OCI-LY7 (cell line): Measurements from ENCODE around the gene GPR132. TPM values are rescaled to one million over a fixed set of nuclear protein-coding genes. Genes with fewer than 3 reads are reported as not detected.

Experiments used
- BruUV-seq: library from RNA; stranded (reverse); fragments of 400-500 nt; replicated peaks from 2 replicates; lab custom pipeline; 2021; lab: Mats Ljungman, UMichigan
- CTCF ChIA-PET: fragments of 300-600 bp; sonication (Branson Sonifier 250); formaldehyde crosslinking; loops from one replicate; lab custom pipeline; 2022; ENCODE audit warnings: antibody characterized with exemption; ENCODE audit not compliant: unreplicated experiment; lab: Charles Lee
- POLR2A ChIA-PET: fragments of 300-600 bp; sonication (Branson Sonifier 250); formaldehyde crosslinking; loops from one replicate; lab custom pipeline; 2022; ENCODE audit warnings: antibody characterized with exemption; lab: Charles Lee
- DNase-seq: peaks from one replicate; pipeline ENCODE4 v3.0.0-alpha.2; 2015; ENCODE audit warnings: low spot score
- H2AFZ ChIP-seq: fragments of 200-600 bp; sonication (generic), shearing (Covaris generic); 2 replicates; pipeline ENCODE4 v1.6.1; 2014; ENCODE audit warnings: mild to moderate bottlenecking, antibody characterized with exemption, low read length, moderate library complexity
- H3K27ac ChIP-seq: fragments of 200-600 bp; sonication (generic); 2 replicates; pipeline ENCODE4 v1.5.1; 2014; ENCODE audit warnings: mixed run types, low read depth, mild to moderate bottlenecking, moderate library complexity, low read length, inconsistent platforms; ENCODE audit not compliant: poor library complexity, severe bottlenecking
- H3K36me3 ChIP-seq: fragments of 200-600 bp; sonication (generic); 2 replicates; pipeline ENCODE4 v1.6.1; 2014; ENCODE audit warnings: mild to moderate bottlenecking, antibody characterized with exemption, low read length, moderate library complexity, mixed read lengths; ENCODE audit not compliant: insufficient read depth
- H3K4me1 ChIP-seq: fragments of 200-600 bp; sonication (generic); 2 replicates; pipeline ENCODE4 v1.5.1; 2014; ENCODE audit warnings: mild to moderate bottlenecking, low read length; ENCODE audit not compliant: insufficient read depth, poor library complexity, severe bottlenecking
- H3K4me2 ChIP-seq: fragments of 200-600 bp; sonication (generic); 2 replicates; pipeline ENCODE4 v1.6.1; 2014; ENCODE audit warnings: mild to moderate bottlenecking, low read length
- H3K4me3 ChIP-seq: fragments of 200-600 bp; sonication (generic); 2 replicates; pipeline ENCODE4 v1.5.1; 2014; ENCODE audit warnings: mild to moderate bottlenecking, low read depth, low read length; ENCODE audit not compliant: poor library complexity, severe bottlenecking
- H3K79me2 ChIP-seq: fragments of 200-600 bp; sonication (generic); 2 replicates; pipeline ENCODE4 v1.6.1; 2016; ENCODE audit warnings: low read depth, mild to moderate bottlenecking, low read length, moderate library complexity, mixed read lengths; ENCODE audit not compliant: insufficient read depth
- H3K9me2 ChIP-seq: fragments of 200-600 bp; sonication (generic); 2 replicates; pipeline ENCODE4 v1.6.1; 2016; ENCODE audit warnings: mild to moderate bottlenecking, low read length, mixed read lengths; ENCODE audit not compliant: insufficient read depth
- H3K9me3 ChIP-seq: fragments of 200-600 bp; sonication (generic); 2 replicates; pipeline ENCODE4 v1.6.1; 2014; ENCODE audit warnings: mild to moderate bottlenecking, mixed run types, low read length, mixed read lengths
- H4K20me1 ChIP-seq: fragments of 200-600 bp; sonication (generic); 2 replicates; pipeline ENCODE4 v1.6.1; 2014; ENCODE audit warnings: mild to moderate bottlenecking, antibody characterized with exemption, low read length, moderate library complexity, mixed read lengths; ENCODE audit not compliant: insufficient read depth
- EZH2phosphoT487 ChIP-seq: fragments of 200-600 bp; sonication (generic); IDR thresholded peaks from 2 replicates; pipeline ENCODE4 v1.6.1; 2018; ENCODE audit warnings: low read depth, borderline replicate concordance, mild to moderate bottlenecking, mixed run types, antibody characterized with exemption, low read length, moderate library complexity, mixed read lengths
- intact Hi-C: fragments of 100-400 bp; cut with micrococcal nuclease; formaldehyde crosslinking; loops from one replicate; pipeline ENCODE4 v1.10.0; 2022; ENCODE audit not compliant: unreplicated experiment
- total RNA-seq, 2 experiments: library from RNA; depleted of rRNA in 1 of 2; stranded (reverse); fragments of >200 nt in 1 of 2; shearing (Covaris generic) in 1 of 2; gene quantifications; 2 replicates each; pipeline ENCODE4 v1.2.3, GENCODE V29; 2014 to 2022
- TF ChIP-seq, protein P1 (sequence below): fragments of 200-600 bp; sonication (generic); conservative IDR thresholded peaks from 2 replicates; pipeline ENCODE4 v1.5.1; 2014; ENCODE audit warnings: mild to moderate bottlenecking, antibody characterized with exemption, low read length, moderate library complexity, mixed read lengths

Gene GPR132
- total RNA-seq, 2 experiments from 2014 or later, result 1.0 to 3.0 TPM

DNA sequence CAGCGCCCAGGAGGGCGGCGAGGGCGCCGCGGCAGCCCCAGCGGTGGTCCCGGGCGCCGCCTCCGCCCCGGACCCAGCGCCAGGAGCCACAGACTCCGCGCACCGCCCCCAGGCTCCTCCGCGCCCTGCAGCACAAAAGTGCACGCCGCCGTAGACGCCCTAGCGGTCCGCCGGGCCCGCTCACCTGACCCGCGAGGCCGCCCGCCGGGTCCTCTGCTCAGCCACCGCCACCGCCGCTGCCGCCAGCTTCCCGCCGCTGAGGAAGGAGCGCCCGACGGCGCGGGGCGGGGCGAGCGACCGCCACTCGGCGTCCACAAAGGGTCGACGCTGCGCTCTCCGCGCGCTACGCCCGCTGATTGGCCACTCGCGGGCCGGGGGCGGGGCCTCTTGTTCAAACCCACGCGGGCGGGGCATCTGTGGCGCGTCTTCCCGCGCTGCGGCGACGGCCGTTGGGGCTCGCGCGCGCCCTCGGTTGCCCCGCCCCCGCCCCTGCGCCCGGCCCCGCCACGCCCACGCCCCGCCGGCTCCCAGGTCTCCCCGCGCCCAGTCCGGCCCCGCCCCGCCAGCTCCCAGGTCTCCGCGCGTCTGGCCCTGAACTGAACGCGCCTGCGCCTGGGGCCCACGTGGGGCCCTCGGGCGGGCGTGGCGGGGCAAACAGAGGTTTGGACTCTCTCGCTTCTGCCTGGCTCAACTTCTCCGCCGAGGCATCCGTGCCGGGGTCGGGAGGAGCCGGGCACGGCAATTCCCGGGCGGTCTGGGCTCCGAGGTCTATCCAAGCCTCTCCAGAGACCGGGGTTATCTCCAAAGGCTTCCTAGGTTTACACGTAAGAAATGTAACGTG, 44.2 kb downstream of the GPR132 start, which contains the start of gene CDCA4:
TSS of gene CDCA4 (minus strand) at position 269 of the 841 bp plus-strand sequence. CDS start 9,154 bp downstream, outside the sequence.
- H3K9me3 ChIP-seq, result no peaks in the 10 kb centered on the region
- peaks cover 35% of the 10 kb centered on the region for H4K20me1 ChIP-seq
- peak within 1 kb of the TSS; percentile 90 for H2AFZ ChIP-seq
- H3K36me3 ChIP-seq, result peaks cover 46% of the 10 kb centered on the region
- peak within 1 kb of the TSS; percentile 85 for H3K4me3 ChIP-seq
- H3K27ac ChIP-seq, result peak within 1 kb of the TSS; percentile 89
- H3K9me2 ChIP-seq, result no peaks in the 10 kb centered on the region
- peaks cover 50% of the 10 kb centered on the region for H3K4me1 ChIP-seq
- BruUV-seq, result no TSS peak
- CTCF ChIA-PET, result no interaction called here
- intact Hi-C loops, result loop anchor here (2.0 to 10.0 kb wide), 2 partner anchors 24 to 266 kb away; partner anchors contain the start of gene SIVA1
- DNase-seq, result peak; percentile 99
- peaks cover 63% of the 10 kb centered on the region for H3K79me2 ChIP-seq
- peak within 1 kb of the TSS; percentile 93 for H3K4me2 ChIP-seq
- TF ChIP-seq EZH2phosphoT487, result no peak
- TF ChIP-seq, protein P1, sequence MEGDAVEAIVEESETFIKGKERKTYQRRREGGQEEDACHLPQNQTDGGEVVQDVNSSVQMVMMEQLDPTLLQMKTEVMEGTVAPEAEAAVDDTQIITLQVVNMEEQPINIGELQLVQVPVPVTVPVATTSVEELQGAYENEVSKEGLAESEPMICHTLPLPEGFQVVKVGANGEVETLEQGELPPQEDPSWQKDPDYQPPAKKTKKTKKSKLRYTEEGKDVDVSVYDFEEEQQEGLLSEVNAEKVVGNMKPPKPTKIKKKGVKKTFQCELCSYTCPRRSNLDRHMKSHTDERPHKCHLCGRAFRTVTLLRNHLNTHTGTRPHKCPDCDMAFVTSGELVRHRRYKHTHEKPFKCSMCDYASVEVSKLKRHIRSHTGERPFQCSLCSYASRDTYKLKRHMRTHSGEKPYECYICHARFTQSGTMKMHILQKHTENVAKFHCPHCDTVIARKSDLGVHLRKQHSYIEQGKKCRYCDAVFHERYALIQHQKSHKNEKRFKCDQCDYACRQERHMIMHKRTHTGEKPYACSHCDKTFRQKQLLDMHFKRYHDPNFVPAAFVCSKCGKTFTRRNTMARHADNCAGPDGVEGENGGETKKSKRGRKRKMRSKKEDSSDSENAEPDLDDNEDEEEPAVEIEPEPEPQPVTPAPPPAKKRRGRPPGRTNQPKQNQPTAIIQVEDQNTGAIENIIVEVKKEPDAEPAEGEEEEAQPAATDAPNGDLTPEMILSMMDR, result 0 out of 2 replicates have a peak, but pooled peaks have one; percentile 8
- POLR2A ChIA-PET, result interaction anchor here (0.5 to 1.2 kb wide), 4 partner anchors 8 to 206 kb away, joined by 3 to 4 read pairs (median 3); no protein-coding TSS in a partner anchor

- DNase-seq, result peak; percentile 72
- Histone ChIP-seq H3K9me3 (no peaks in the 10 kb centered on the region), H3K27ac (peak overlapping the region; percentile 89), H3K4me2 (peak overlapping the region; percentile 89), H2AFZ (no peak overlapping the region), H3K4me1 (peaks cover 58% of the 10 kb centered on the region), H3K79me2 (peaks cover 72% of the 10 kb centered on the region), H3K9me2 (no peaks in the 10 kb centered on the region), H3K4me3 (peak overlapping the region; percentile 78), H3K36me3 (peaks cover 54% of the 10 kb centered on the region), H4K20me1 (peaks cover 43% of the 10 kb centered on the region)
- CTCF ChIA-PET, result interaction anchor here (0.6 kb wide), 2 partner anchors 45 to 51 kb away, joined by 3 to 4 read pairs; partner anchors contain the start of gene GPR132
- intact Hi-C loops, result loop anchor here (2.0 to 10.0 kb wide), 2 partner anchors 25 to 265 kb away; partner anchors contain the start of gene SIVA1
- POLR2A ChIA-PET, result interaction anchor here (1.0 to 1.2 kb wide), 4 partner anchors 8 to 99 kb away, joined by 3 to 4 read pairs (median 4); no protein-coding TSS in a partner anchor
- BruUV-seq, result TSS peak; percentile 70
- TF ChIP-seq, protein P1, result peak; percentile 28; the same call in 1 of the 2 replicates
- TF ChIP-seq EZH2phosphoT487, result no peak
Measured at GRCh38 chr14:105019861-105020814, 45.1 kb downstream of the GPR132 start.
